CD4-positive, alpha-beta T cell treated with Interleukin-12 subunit alpha and Interleukin-12 subunit beta, for 1 hour (primary cell): ENCODE results near the gene DCP1A.

Experiments used
- DNase-seq: peaks from one replicate; pipeline ENCODE4 v3.0.0-alpha.2; 2020

DCP1A gene

GRCh38 chr3:53242642-53243041 is 104.7 kb downstream of the DCP1A start:
- DNase-seq: no peak

DNA sequence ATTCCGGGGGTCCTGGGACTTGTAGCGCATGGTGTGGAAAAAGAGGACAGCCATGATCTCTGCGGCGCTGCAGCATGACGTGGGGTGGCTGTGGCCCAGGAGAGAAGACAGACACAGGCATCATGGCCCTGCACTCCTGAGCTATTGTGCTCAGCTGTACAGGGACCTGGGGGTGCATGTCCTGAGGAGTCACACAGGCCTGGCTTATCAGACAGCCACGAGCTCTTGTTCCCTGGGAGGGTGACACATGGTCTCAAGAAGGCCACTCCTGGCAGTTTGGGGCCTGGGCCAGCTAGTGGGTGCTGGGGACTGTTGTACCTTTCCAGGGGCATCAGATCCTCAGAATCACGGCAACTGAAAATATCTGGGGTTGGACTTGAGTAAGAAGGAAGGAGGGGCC is 105.2 kb downstream of the DCP1A start:
- DNase-seq: no peak

DNA sequence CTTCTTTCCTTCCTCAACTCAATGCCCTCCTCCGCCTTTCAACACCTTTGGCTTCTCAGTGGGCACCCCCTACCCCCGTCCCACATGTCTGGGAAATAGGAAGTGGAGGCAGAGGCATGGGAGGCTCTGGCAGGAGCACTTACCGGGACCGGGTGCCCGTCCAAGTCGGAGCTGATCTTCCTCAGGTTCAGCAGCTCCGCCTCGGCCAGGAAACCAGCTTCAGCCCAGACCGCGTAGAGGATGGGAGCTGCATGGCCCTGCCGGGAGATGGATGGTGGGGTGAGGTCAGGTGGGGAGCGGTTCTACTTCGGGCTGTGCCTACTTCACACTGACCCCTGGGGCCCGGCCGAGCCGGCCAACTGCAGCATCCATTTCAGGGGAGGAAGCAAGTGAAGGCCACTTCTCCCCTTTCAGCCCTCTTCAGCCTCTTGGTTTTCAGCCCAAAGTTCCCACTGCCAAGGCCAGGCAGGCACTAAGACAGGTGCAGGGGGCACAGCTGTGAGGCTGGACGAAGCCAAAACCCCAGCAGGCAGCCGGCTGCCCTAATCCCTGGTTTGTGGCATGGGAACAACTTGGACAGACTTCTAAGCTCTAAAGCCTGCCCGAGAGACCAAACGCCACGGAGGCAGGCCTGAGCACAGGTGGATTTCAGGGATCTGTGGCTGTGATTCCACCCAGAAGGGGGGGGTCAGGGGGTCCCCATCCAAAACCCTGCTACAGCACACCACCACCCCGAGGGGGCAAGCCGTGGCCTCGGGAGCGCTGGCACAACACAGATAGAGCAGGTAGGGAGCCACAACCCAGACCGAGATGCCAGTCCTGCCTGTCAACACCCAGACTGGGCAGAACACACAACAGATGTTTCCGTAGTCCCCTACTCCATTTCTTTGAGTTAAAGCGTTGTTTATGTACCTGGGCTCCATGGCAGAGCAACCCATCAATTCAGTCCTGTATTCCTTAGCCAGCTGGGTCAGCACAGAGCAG is 106.1 kb downstream of the DCP1A start:
- DNase-seq: no peak

- no peak for DNase-seq
These were observed 107.5 kb downstream of the DCP1A start for GRCh38 chr3:53239800-53240199.

DNA sequence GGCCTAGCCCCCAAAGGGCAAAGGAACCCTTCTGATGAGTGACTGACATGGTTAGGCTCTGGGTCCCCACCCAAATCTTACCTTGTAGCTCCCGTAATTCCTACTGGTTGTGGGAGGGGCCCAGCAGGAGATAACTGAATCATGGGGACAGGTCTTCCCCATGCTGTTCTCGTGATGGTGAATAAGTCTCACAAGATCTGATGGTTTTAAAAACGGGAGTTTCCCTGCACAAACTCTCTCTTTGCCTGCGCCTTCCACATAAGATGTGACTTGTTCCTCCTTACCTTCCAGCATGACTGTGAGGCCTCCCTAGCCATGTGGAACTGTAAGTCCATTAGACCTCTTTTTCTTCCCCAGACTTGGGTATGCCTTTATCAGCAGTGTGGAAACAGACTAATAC is 108.5 kb downstream of the DCP1A start:
- DNase-seq: no peak

DNA sequence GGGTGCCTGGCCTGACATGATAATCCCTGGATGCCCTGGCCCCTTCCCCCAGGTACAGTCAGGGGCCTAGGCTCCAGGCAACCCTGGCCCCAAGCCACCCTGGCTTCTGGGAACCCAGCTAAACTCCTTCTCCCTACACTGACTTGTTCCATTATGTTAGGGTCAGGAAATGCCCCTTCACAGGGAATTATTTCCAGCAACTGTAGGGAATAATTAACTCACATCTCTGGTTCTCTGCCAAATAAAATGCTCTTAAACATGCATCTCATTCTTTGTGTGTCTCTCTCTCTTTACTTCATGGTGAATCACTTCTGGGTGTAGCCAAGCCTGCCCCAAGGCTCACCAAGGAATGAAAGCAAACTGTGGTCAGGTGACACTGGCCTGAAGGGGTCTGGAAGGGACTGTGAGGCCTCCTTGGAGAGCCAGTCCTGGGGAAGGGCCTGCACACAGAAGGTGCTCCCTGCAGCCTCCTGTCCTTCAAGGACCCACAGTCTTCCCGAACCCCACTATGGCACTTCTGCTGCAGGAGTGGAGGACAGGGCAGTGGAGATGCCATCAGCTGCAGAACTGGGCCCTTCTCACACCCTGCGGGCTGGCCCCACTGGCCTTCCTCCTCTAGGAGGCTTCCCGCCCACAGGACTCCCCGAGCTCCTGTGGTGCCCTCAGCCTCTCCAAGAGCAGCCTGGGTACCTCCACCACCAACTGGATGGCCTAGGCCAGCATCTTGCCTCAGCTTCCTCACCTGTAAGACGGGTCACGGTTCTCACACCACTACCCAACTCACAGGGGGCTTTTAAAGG is 109.1 kb downstream of the DCP1A start:
- DNase-seq: no peak

DNA sequence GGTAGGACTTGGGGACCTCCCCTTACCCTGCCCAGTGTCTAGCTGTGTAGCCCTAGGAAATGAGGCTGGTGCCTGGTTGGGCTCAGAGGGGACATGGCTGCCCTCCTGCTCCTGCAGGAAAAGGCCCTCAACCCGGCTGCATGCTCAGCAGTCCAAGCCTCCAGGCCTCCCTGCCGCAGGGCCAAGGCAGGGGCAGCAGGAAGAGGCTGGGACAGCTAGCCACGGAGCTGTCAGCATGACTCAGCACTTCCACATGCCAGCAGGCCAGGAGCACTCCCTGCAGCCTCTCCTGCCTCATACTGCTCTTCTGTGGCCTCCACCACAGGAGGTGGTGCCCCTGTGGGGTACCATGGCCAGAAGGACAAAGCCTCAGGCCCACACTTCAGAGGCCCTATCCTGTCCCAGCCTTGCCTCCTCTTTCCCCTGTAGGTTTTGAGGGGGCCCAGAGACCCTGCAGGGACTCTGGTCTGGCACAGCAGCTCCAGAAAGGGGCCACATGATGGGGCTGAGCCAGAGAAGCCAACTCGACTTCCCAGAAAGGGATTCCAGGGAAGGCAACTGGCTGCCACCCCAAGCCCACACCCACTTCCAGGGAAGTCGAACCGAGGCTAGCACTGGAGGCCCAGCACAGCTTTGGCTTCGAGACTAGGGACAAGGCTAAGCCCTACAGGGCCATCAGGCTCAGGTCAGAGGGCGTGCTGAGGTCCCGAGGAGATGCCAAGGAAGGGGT is 111.1 kb downstream of the DCP1A start:
- DNase-seq: no peak

DNA sequence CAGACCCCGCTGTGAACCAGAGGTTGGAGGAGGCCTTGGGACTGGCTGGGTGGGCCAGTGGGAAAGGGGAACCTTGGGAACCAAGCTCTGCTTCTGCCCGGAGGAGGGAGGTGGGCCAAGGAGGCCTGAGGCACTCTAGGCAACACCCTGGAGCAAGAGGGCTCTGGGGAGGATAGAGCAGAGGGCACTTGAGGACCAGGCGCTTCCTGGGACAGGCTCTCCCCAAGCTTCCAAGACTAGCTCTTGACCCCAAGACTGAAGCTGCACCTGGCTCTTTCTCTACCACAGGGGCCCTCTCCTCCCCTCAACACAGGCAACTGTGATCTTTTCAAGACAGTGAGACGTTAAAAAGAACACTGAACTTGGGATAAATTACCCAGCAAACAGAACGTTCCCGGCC is 111.8 kb downstream of the DCP1A start:
- no peak for DNase-seq

DNA sequence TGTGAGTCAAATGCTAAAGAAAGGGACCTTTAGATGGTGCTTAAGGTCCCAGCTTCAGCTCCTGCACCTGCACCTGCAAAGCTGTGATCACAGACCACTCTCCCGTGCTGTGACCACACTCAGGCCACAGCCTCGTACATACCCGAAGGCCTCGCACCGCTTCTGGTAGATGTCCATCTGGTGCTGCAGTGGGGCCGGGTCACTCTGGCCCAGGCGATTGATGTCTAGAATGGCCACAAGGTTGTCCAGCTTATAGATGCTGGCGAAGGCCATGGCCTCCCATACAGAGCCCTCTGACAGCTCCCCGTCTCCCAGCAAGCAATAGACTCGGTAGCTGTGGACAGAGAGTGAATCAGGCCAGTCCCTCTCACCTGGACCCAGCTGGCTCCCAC is 112.5 kb downstream of the DCP1A start:
- DNase-seq: no peak

GRCh38 chr3:53234130-53234840 is 113.1 kb downstream of the DCP1A start:
- no peak for DNase-seq
